ENCODE data around the gene ST8SIA6. TPM values are rescaled to one million over a fixed set of nuclear protein-coding genes. Genes with fewer than 3 reads are reported as not detected.
"Not testable (repeated sequence)": the region's sequence is repeated elsewhere in the genome, so short reads cannot be mapped to it uniquely, and the experiment has no call there.

The ST8SIA6 gene
- total RNA-seq, 2 donors from 2014 or later, result 0.33 to 1.1 TPM

- TF ChIP-seq, protein P1, sequence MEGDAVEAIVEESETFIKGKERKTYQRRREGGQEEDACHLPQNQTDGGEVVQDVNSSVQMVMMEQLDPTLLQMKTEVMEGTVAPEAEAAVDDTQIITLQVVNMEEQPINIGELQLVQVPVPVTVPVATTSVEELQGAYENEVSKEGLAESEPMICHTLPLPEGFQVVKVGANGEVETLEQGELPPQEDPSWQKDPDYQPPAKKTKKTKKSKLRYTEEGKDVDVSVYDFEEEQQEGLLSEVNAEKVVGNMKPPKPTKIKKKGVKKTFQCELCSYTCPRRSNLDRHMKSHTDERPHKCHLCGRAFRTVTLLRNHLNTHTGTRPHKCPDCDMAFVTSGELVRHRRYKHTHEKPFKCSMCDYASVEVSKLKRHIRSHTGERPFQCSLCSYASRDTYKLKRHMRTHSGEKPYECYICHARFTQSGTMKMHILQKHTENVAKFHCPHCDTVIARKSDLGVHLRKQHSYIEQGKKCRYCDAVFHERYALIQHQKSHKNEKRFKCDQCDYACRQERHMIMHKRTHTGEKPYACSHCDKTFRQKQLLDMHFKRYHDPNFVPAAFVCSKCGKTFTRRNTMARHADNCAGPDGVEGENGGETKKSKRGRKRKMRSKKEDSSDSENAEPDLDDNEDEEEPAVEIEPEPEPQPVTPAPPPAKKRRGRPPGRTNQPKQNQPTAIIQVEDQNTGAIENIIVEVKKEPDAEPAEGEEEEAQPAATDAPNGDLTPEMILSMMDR (conservative IDR thresholded peaks at IDR 0.05), result no peak
- peaks cover 13% of the 10 kb centered on the region for H3K9me3 ChIP-seq (ENCODE audit: control insufficient read depth, low read length)
- DNase-seq, result no peak
- H3K27ac Mint-ChIP-seq, result no peak overlapping the region
- H3K9me3 Mint-ChIP-seq, result peaks cover 21% of the 10 kb centered on the region
- 82 to 86% methylated on average over 4 of the region's 4 CpGs for WGBS, 2 experiments (ENCODE audit: insufficient coverage in 1 of 2, insufficient read length in 1 of 2)
- H3K27me3 Mint-ChIP-seq (ENCODE audit: insufficient read depth), result no peaks in the 10 kb centered on the region
- H3K27ac ChIP-seq (ENCODE audit: low read depth, low read length), result no peak overlapping the region
- H3K4me1 Mint-ChIP-seq, result peaks cover 20% of the 10 kb centered on the region
- no peak overlapping the region for H3K9ac ChIP-seq (ENCODE audit: extremely low read depth, low read length, poor library complexity, severe bottlenecking)
- H3K27me3 ChIP-seq (ENCODE audit: control insufficient read depth, insufficient read depth, low read length, poor library complexity, severe bottlenecking), result no peaks in the 10 kb centered on the region
- H3K36me3 ChIP-seq (ENCODE audit: control insufficient read depth, insufficient read depth, low read length), result no peaks in the 10 kb centered on the region
- peaks cover 6% of the 10 kb centered on the region for H3K36me3 Mint-ChIP-seq (ENCODE audit: low read depth)
- no peak overlapping the region for H3K4me3 ChIP-seq (ENCODE audit: low read length)
- no peak overlapping the region for H3K4me3 Mint-ChIP-seq
- peaks cover 6% of the 10 kb centered on the region for H3K4me1 ChIP-seq (ENCODE audit: control insufficient read depth, insufficient read depth, low read length)
Observed at GRCh38 chr10:17403161-17403560, 51.2 kb downstream of the ST8SIA6 start.

DNA sequence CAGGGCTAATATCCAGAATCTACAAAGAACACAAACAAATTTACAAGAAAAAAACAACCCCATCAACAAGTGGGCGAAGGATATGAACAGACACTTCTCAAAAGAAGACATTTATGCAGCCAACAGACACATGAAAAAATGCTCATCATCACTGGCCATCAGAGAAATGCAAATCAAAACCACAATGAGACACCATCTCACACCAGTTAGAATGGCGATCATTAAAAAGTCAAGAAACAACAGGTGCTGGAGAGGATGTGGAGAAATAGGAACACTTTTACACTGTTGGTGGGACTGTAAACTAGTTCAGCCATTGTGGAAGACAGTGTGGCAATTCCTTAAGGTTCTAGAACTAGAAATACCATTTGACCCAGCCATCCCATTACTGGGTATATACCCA, 52.4 kb downstream of the ST8SIA6 start:
- no CpG with 5 or more reads among the region's 2 CpGs for WGBS, 2 experiments (ENCODE audit: insufficient coverage in 1 of 2, insufficient read length in 1 of 2)
- H3K4me1 Mint-ChIP-seq, result peaks cover 16% of the 10 kb centered on the region
- not testable (repeated sequence) for H3K9ac ChIP-seq (ENCODE audit: extremely low read depth, low read length, poor library complexity, severe bottlenecking); H3K4me1 ChIP-seq (ENCODE audit: control insufficient read depth, insufficient read depth, low read length); H3K36me3 Mint-ChIP-seq (ENCODE audit: low read depth); H3K27me3 ChIP-seq (ENCODE audit: control insufficient read depth, insufficient read depth, low read length, poor library complexity, severe bottlenecking); H3K9me3 ChIP-seq (ENCODE audit: control insufficient read depth, low read length); DNase-seq; H3K27ac ChIP-seq (ENCODE audit: low read depth, low read length); H3K27me3 Mint-ChIP-seq (ENCODE audit: insufficient read depth); H3K4me3 ChIP-seq (ENCODE audit: low read length); H3K36me3 ChIP-seq (ENCODE audit: control insufficient read depth, insufficient read depth, low read length); H3K27ac Mint-ChIP-seq; H3K4me3 Mint-ChIP-seq
- H3K9me3 Mint-ChIP-seq, result peaks cover 13% of the 10 kb centered on the region

DNA sequence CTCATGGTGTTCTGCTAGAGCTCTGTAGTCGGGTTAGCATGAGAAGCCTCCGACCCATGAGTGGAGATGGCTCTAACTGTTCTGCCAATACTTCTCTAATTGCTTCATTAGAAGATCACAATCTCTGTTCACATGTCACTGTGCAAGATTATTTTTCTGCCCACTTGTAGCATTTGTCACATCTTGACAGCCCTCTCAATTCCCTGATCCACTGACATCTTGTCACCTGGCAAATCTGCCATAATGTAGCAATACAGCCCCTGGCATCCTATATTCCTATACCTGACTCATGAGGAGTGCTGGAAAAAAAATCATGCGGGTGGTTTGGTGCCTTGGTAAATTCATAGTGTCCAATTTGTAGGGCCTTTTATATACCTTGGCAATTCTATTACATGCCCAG, 58.4 kb downstream of the ST8SIA6 start:
- H3K36me3 ChIP-seq (ENCODE audit: control insufficient read depth, insufficient read depth, low read length), result no peaks in the 10 kb centered on the region
- WGBS, 2 experiments (ENCODE audit: insufficient coverage in 1 of 2, insufficient read length in 1 of 2), result 95 to 100% methylated on average over 2 to 3 of the region's 3 CpGs
- peaks cover 6% of the 10 kb centered on the region for H3K27me3 ChIP-seq (ENCODE audit: control insufficient read depth, insufficient read depth, low read length, poor library complexity, severe bottlenecking)
- TF ChIP-seq, protein P1 (conservative IDR thresholded peaks at IDR 0.05), result no peak
- H3K27ac Mint-ChIP-seq, result no peak overlapping the region
- peaks cover 2% of the 10 kb centered on the region for H3K36me3 Mint-ChIP-seq (ENCODE audit: low read depth)
- no peaks in the 10 kb centered on the region for H3K4me1 ChIP-seq (ENCODE audit: control insufficient read depth, insufficient read depth, low read length)
- H3K27me3 Mint-ChIP-seq (ENCODE audit: insufficient read depth), result peaks cover 17% of the 10 kb centered on the region
- no peak overlapping the region for H3K4me3 Mint-ChIP-seq
- peaks cover 7% of the 10 kb centered on the region for H3K4me1 Mint-ChIP-seq
- no peaks in the 10 kb centered on the region for H3K9me3 ChIP-seq (ENCODE audit: control insufficient read depth, low read length)
- H3K27ac ChIP-seq (ENCODE audit: low read depth, low read length), result no peak overlapping the region
- no peak overlapping the region for H3K9ac ChIP-seq (ENCODE audit: extremely low read depth, low read length, poor library complexity, severe bottlenecking)
- no peaks in the 10 kb centered on the region for H3K9me3 Mint-ChIP-seq
- H3K4me3 ChIP-seq (ENCODE audit: low read length), result no peak overlapping the region
- no peak for DNase-seq

DNA sequence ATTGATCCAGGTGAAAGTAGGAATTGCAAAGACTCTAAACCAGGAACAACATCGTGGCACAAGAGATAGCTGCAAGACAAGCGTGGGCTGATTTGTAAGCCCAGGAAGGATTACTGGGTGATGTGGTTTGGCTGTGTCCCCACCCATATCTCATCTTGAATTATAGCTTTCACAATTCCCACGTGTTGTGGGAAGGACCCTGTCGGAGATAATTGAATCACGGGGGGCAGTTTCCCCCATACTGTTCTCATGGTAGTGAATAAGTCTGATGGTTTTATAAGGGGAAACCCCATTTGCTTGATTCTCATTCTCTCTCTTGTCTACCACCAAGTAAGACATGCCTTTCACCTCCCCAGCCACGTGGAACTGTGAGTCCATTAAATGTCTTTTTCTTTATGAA, 59.5 kb downstream of the ST8SIA6 start:
- no peaks in the 10 kb centered on the region for H3K36me3 ChIP-seq (ENCODE audit: control insufficient read depth, insufficient read depth, low read length)
- Mint-ChIP-seq H3K36me3 (ENCODE audit: low read depth) (peaks cover under 1% of the 10 kb centered on the region), H3K4me3 (no peak overlapping the region), H3K27me3 (ENCODE audit: insufficient read depth) (peaks cover 22% of the 10 kb centered on the region), H3K9me3 (no peaks in the 10 kb centered on the region), H3K27ac (no peak overlapping the region), H3K4me1 (peaks cover 7% of the 10 kb centered on the region)
- H3K27ac ChIP-seq (ENCODE audit: low read depth, low read length), result no peak overlapping the region
- TF ChIP-seq, protein P1 (conservative IDR thresholded peaks at IDR 0.05), result no peak
- no peak overlapping the region for H3K4me3 ChIP-seq (ENCODE audit: low read length)
- DNase-seq, result no peak
- no peaks in the 10 kb centered on the region for H3K4me1 ChIP-seq (ENCODE audit: control insufficient read depth, insufficient read depth, low read length)
- no peaks in the 10 kb centered on the region for H3K9me3 ChIP-seq (ENCODE audit: control insufficient read depth, low read length)
- WGBS, 2 experiments (ENCODE audit: insufficient coverage in 1 of 2, insufficient read length in 1 of 2), result 83 to 90% methylated on average over 2 to 6 of the region's 6 CpGs
- H3K27me3 ChIP-seq (ENCODE audit: control insufficient read depth, insufficient read depth, low read length, poor library complexity, severe bottlenecking), result peaks cover 9% of the 10 kb centered on the region
- H3K9ac ChIP-seq (ENCODE audit: extremely low read depth, low read length, poor library complexity, severe bottlenecking), result no peak overlapping the region
